Measurements from ENCODE around the gene PSME1.

The PSME1 gene

GRCh38 chr14:24135834-24136683, at the start of gene PSME1:
Gene PSME1 (plus strand): TSS chr14:24136194. CDS start chr14:24136263, 69 bp downstream.
- TF ChIP-seq, protein P1, sequence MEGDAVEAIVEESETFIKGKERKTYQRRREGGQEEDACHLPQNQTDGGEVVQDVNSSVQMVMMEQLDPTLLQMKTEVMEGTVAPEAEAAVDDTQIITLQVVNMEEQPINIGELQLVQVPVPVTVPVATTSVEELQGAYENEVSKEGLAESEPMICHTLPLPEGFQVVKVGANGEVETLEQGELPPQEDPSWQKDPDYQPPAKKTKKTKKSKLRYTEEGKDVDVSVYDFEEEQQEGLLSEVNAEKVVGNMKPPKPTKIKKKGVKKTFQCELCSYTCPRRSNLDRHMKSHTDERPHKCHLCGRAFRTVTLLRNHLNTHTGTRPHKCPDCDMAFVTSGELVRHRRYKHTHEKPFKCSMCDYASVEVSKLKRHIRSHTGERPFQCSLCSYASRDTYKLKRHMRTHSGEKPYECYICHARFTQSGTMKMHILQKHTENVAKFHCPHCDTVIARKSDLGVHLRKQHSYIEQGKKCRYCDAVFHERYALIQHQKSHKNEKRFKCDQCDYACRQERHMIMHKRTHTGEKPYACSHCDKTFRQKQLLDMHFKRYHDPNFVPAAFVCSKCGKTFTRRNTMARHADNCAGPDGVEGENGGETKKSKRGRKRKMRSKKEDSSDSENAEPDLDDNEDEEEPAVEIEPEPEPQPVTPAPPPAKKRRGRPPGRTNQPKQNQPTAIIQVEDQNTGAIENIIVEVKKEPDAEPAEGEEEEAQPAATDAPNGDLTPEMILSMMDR (conservative IDR thresholded peaks at IDR 0.05) = no peak
- no peak for TF ChIP-seq ZFX (IDR thresholded peaks at IDR 0.05)
- peak within 1 kb of the TSS; percentile 81 for H3K27ac ChIP-seq

DNA sequence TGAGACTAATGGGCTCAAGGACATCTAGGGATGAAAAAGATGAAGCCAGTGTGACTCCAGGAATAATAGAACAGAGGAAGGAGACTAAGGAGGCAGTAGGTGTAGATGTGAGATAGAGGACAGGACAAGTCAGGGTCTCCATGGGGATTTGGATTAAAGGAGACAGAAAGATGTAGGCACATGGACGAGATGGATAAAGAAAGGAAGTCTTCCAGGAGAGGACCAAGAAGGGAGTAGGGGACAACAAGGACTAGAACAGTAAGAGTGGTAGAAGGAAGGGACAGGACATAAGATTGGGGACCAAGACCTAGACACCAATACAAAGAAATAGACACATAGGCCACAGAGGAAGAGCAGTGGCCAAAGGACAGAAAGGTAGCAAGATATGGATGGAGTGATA, 49.0 kb upstream of the PSME1 start:
- H3K27ac ChIP-seq = no peak overlapping the region
- TF ChIP-seq, protein P1 (conservative IDR thresholded peaks at IDR 0.05) = no peak
- no peak for TF ChIP-seq ZFX (IDR thresholded peaks at IDR 0.05)

DNA sequence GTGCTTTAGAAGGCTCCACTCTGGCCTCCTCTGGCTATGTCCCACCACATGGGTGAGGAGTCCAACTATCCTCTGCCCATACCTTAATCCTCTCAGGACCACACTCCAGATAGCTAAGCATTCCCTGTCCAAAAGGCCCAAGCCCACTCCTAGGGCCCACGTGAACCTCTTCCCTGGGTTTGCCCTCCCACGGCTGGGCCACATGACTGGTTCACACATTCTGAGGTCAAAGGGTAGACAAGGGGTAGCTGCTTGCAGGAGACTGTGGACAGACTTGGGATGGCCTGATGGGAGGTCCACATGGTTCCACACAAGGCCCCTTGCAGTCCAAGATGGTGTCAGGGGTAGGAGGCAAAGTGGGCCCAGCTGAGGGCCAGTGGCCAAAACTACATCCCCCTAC, 47.9 kb upstream of the PSME1 start:
- no peak overlapping the region for H3K27ac ChIP-seq

GRCh38 chr14:24089890-24090289, 46.1 kb upstream of the PSME1 start:
- TF ChIP-seq, protein P1 (conservative IDR thresholded peaks at IDR 0.05) = no peak
- no peak for TF ChIP-seq ZFX (IDR thresholded peaks at IDR 0.05)
- H3K27ac ChIP-seq = no peak overlapping the region

More for the DNA sequence above, 47.9 kb upstream of the PSME1 start:
- no peak for TF ChIP-seq ZFX (IDR thresholded peaks at IDR 0.05)
- TF ChIP-seq, protein P1 (conservative IDR thresholded peaks at IDR 0.05) = no peak

GRCh38 chr14:24092110-24092504, 43.9 kb upstream of the PSME1 start:
- peak overlapping the region; percentile 98 for H3K27ac ChIP-seq
- no peak for TF ChIP-seq ZFX (IDR thresholded peaks at IDR 0.05)
- TF ChIP-seq, protein P1 (conservative IDR thresholded peaks at IDR 0.05) = no peak

- TF ChIP-seq, protein P1 (conservative IDR thresholded peaks at IDR 0.05) = no peak
- no peak for TF ChIP-seq ZFX (IDR thresholded peaks at IDR 0.05)
- H3K27ac ChIP-seq = peak overlapping the region; percentile 98
Measured at GRCh38 chr14:24092505-24093206, 43.3 kb upstream of the PSME1 start.

Measured in C4-2B (cell line).